Islet precursor cell (in vitro differentiated cells): ENCODE results near the gene CAPN11.
"Not testable (repeated sequence)": the region's sequence is repeated elsewhere in the genome, so short reads cannot be mapped to it uniquely, and the experiment has no call there.

Experiments used
- DNase-seq: peaks from one replicate; pipeline ENCODE4 v3.0.0-alpha.2; 2018

CAPN11 gene

DNA sequence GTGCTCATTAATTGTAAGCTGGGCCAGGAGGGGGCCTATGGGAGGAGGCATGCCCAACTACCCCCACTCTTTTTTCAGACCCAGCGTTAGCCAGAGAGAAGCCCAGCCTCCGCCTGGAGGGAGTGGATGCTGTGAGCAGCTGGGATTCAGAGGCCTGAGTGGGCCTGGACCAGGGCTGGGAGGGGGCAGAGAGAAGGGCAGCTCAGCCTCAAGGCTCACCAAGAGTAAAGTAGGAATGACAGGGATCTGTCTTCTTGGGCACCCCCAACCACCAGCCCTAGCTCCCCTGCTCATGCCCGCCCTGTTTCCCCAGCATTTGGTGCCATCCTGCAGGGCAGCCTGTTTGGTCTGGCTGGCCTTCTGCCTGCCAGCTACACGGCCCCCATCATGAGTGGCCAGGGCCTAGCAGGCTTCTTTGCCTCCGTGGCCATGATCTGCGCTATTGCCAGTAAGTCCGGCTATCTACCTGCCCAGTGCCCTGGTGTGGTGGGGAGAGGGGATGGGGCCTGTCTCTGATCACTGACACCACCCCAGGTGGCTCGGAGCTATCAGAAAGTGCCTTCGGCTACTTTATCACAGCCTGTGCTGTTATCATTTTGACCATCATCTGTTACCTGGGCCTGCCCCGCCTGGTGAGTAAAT, 71.5 kb downstream of the CAPN11 start:
- no peak for DNase-seq

DNA sequence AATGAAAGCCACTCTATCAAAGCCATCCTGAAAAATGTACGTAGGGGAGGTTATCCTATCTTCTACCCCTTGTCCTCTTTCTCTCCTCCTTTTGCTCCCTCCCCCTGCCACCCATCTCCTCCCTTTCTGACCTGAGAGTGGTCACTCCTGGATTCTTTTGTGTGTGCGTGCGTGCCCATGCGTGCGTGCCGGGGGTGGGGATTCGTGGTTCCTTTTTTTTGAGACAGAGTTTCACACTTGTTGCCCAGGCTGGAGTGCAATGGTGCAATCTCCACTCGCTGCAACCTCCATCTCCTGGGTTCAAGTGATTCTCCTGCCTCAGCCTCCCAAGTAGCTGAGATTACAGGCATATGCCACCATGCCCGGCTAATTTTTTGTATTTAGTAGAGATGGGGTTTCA, 72.8 kb downstream of the CAPN11 start:
- DNase-seq, result not testable (repeated sequence)

DNA sequence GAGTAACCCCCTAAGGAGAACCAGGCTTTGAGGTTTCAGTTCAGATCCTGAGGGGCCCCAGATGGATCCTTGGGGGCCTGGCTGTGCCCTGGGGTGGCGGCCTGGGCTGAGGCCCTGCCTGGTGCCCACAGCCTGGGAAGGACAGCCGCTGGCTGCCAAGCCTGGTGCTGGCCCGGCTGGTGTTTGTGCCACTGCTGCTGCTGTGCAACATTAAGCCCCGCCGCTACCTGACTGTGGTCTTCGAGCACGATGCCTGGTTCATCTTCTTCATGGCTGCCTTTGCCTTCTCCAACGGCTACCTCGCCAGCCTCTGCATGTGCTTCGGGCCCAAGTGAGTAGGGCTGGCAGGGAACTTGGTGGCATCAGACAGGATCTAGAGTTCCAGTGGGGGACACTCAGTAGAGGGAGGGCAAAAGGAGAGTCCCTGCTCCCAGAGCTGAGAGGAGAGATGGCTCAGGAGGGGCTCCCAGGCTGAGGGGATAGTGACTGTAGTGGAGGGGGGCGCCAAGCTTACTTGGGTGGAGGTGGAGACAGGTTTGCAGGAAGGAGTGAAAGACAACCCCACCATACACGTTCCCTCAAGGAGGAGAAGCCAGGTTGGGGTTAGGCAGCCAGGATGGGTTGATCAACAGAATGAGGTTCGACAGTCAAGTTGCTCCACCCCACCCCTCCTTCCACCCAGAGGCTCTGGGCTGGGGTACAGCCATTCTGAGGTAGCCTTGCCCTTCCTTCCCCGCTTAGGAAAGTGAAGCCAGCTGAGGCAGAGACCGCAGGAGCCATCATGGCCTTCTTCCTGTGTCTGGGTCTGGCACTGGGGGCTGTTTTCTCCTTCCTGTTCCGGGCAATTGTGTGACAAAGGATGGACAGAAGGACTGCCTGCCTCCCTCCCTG, 74.3 kb downstream of the CAPN11 start:
- DNase-seq, result no peak

DNA sequence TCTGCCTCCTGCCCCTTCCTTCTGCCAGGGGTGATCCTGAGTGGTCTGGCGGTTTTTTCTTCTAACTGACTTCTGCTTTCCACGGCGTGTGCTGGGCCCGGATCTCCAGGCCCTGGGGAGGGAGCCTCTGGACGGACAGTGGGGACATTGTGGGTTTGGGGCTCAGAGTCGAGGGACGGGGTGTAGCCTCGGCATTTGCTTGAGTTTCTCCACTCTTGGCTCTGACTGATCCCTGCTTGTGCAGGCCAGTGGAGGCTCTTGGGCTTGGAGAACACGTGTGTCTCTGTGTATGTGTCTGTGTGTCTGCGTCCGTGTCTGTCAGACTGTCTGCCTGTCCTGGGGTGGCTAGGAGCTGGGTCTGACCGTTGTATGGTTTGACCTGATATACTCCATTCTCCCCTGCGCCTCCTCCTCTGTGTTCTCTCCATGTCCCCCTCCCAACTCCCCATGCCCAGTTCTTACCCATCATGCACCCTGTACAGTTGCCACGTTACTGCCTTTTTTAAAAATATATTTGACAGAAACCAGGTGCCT, 75.0 kb downstream of the CAPN11 start:
- no peak for DNase-seq
